ENCODE data around the gene FOXO3.
"Not testable (repeated sequence)": the region's sequence is repeated elsewhere in the genome, so short reads cannot be mapped to it uniquely, and the experiment has no call there.

FOXO3 gene

DNA sequence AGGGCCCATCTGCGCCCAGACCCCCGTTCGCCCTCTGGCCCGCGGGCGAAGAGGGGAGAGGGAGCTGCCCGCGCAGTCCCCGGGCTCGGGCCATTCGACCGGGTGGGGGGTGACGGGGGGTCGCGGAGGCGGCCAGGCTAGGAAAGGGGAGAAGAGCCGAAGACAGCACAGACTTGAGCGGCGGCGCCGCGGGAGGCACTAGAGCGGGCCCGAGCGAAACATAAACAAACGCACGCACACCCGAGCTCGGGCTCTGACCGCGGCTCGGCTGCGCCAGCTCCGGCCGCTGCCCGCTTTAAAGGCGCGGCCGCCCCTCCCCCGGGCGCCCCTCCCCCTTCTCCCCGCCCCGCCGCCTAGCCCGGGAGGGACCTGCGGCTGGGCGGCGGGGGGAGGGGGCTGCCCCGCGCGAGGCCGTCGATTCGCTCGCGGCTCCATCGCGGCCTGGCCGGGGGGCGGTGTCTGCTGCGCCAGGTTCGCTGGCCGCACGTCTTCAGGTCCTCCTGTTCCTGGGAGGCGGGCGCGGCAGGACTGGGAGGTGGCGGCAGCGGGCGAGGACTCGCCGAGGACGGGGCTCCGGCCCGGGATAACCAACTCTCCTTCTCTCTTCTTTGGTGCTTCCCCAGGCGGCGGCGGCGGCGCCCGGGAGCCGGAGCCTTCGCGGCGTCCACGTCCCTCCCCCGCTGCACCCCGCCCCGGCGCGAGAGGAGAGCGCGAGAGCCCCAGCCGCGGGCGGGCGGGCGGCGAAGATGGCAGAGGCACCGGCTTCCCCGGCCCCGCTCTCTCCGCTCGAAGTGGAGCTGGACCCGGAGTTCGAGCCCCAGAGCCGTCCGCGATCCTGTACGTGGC is at the start of gene FOXO3:
FOXO3 (plus strand) TSS at position 455 of the 846 bp plus-strand sequence; CDS start at position 747, 292 bp downstream.
- Histone ChIP-seq H3K36me3 (ENCODE audit: control insufficient read depth, insufficient read depth, low read length) (no peaks in the 10 kb centered on the region), H3K4me1 (ENCODE audit: control insufficient read depth, insufficient read depth, low read length) (peaks cover 23% of the 10 kb centered on the region), H3K27me3 (ENCODE audit: control insufficient read depth, insufficient read depth, low read length) (no peaks in the 10 kb centered on the region), H3K9me3 (ENCODE audit: control insufficient read depth, low read length) (no peaks in the 10 kb centered on the region), H3K9ac (ENCODE audit: low read length) (peak within 1 kb of the TSS; percentile 99), H3K4me3 (ENCODE audit: low read length) (peak within 1 kb of the TSS; percentile 74)

DNA sequence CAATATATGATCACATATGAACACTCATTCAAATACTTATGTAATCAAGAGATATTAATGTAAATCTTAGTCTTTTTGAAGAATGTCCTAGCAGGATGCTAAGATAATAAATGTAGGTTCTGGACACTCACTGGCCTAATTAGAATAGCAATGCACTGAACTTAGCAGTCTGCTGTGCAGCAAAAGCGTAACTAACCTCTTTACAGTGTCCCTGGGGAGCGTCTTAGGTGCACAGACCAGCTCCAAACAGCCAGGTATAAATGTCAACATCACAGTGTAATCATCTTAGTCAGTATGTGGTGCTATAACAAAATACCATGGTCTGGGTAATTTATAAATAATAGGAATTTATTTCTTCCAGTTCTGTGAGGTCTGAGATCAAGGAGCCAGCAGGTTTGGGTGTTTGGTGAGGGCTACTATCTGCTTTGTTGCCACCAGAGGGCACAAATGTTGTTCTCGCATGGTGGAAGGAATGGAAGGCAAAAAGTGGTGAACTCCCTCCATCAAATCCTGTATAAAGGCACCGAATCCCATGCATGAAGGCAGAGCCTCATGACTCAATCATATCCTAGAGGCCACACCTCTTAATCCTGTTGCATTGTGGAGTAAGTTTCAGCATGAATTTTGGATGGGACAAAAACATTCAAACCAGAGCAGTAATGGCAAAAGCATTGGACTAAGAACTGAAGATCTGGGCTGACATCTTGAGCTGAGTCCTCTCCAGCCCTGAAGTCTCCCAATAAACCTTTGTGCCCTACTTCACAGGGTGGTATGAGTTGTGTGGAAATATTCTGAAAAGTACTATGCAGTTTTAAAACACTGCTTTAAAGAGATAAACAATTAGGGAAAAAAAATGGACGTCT is 41.8 kb upstream of the FOXO3 start:
- H3K27me3 ChIP-seq (ENCODE audit: control insufficient read depth, insufficient read depth, low read length), result no peaks in the 10 kb centered on the region
- no peak overlapping the region for H3K4me3 ChIP-seq (ENCODE audit: low read length)
- H3K4me1 ChIP-seq (ENCODE audit: control insufficient read depth, insufficient read depth, low read length), result no peaks in the 10 kb centered on the region
- H3K9ac ChIP-seq (ENCODE audit: low read length), result no peak overlapping the region
- no peaks in the 10 kb centered on the region for H3K9me3 ChIP-seq (ENCODE audit: control insufficient read depth, low read length)
- H3K36me3 ChIP-seq (ENCODE audit: control insufficient read depth, insufficient read depth, low read length), result no peaks in the 10 kb centered on the region

DNA sequence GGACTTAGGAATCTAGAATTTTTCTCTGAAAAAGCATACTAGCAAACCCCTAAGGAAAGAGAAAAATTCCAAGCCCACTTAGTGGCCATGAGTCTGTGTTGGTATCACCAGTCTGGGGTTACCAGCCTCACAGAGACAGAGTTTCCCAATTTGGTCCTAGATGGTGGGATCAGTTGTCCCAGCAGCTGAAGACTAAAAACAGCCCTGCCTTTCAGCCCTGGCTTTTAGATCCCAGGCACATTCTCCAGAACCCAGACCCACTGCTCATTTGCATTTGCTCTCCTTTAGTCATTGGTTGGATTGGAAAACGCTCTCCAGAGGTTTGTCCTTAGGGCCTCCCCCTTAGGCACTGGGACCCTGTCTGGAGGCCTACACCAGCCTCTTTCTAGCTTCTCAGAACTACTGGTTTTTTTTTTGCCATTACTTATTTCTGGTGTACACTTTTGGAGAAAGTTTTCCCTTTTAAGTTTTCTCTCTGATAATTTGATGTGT is 39.1 kb upstream of the FOXO3 start:
- H3K9ac ChIP-seq (ENCODE audit: low read length), result no peak overlapping the region
- no peak overlapping the region for H3K4me3 ChIP-seq (ENCODE audit: low read length)
- no peaks in the 10 kb centered on the region for H3K36me3 ChIP-seq (ENCODE audit: control insufficient read depth, insufficient read depth, low read length)
- H3K4me1 ChIP-seq (ENCODE audit: control insufficient read depth, insufficient read depth, low read length), result no peaks in the 10 kb centered on the region
- H3K27me3 ChIP-seq (ENCODE audit: control insufficient read depth, insufficient read depth, low read length), result no peaks in the 10 kb centered on the region
- H3K9me3 ChIP-seq (ENCODE audit: control insufficient read depth, low read length), result no peaks in the 10 kb centered on the region

DNA sequence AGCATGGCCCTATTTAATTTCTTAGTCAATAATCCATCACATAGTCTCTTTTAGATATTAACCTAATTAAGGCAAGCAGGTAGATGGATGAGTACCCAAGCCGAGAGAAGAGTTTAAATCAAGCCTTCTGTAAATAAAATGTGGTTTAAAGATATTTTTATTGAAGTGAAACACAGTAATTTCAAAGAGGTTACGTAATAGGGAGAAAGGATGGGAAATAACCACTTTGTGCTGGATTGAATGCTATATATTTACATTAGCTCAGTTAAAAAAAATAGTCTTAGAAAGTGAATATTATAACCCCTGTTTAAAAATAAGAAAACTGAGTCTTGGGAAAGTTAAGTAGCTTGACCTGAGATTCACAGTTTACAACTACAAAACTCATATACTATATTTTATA is 37.0 kb upstream of the FOXO3 start:
- Histone ChIP-seq H3K9ac (ENCODE audit: low read length) (no peak overlapping the region), H3K27me3 (ENCODE audit: control insufficient read depth, insufficient read depth, low read length) (no peaks in the 10 kb centered on the region), H3K4me1 (ENCODE audit: control insufficient read depth, insufficient read depth, low read length) (no peaks in the 10 kb centered on the region), H3K9me3 (ENCODE audit: control insufficient read depth, low read length) (no peaks in the 10 kb centered on the region), H3K36me3 (ENCODE audit: control insufficient read depth, insufficient read depth, low read length) (no peaks in the 10 kb centered on the region), H3K4me3 (ENCODE audit: low read length) (no peak overlapping the region)

DNA sequence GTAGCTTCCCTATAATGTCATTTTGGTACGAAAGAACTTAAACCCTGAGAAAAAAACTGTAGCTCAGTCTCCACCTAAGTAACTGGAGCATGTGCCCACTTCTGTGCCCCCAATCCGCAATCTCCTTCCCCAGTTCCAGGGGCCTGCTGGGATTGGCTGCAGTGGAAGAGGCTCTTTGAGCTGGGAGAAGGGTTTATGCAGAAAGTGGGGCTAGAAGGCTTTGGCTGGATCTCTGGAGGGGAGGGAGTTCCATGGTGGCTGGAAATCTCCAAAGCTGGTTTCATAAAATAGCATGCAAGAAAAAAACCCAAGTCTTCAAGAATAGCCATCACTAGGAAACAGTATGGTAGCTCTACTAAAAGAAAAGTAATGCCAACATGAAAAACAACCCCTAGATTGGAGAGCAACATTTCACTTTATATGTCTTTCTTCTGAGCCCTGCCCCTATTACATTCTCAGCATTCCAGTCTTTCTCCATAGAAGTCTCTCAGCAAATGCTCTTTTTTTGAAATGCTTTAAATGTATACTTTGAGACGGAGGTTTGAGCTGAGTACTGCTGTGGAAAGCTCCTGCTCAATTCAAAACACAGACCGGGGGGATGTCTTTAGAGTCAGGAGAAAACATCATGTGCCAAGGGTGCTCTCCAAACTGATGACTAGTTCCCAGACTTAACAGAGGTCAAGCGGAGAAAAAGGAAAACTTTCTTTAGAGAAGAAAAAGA is 36.0 kb upstream of the FOXO3 start:
- H3K36me3 ChIP-seq (ENCODE audit: control insufficient read depth, insufficient read depth, low read length), result no peaks in the 10 kb centered on the region
- H3K4me1 ChIP-seq (ENCODE audit: control insufficient read depth, insufficient read depth, low read length), result no peaks in the 10 kb centered on the region
- H3K27me3 ChIP-seq (ENCODE audit: control insufficient read depth, insufficient read depth, low read length), result no peaks in the 10 kb centered on the region
- no peaks in the 10 kb centered on the region for H3K9me3 ChIP-seq (ENCODE audit: control insufficient read depth, low read length)
- H3K9ac ChIP-seq (ENCODE audit: low read length), result no peak overlapping the region
- H3K4me3 ChIP-seq (ENCODE audit: low read length), result no peak overlapping the region

DNA sequence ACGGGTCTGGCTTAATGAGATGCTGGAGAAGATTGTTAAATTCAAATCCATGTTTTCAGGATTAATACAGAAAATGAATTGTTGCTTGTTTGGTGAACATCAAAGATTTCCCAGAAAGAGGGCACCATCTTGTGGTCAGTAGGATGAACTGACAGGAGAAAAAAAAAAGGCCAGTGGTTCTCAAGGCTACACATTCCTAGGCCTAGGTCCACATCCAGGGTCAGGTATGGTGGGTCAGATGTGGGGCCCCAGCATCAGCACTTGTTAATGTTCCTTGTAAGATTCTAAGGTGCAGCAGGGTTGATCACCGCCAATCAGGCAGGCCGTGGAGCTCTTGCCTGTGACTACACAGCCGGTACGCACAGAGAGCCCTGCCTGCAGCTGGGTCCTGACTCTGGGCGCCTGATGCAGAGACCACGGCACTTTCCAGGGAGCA is 34.0 kb upstream of the FOXO3 start:
- no peak overlapping the region for H3K9ac ChIP-seq (ENCODE audit: low read length)
- H3K27me3 ChIP-seq (ENCODE audit: control insufficient read depth, insufficient read depth, low read length), result no peaks in the 10 kb centered on the region
- no peaks in the 10 kb centered on the region for H3K9me3 ChIP-seq (ENCODE audit: control insufficient read depth, low read length)

DNA sequence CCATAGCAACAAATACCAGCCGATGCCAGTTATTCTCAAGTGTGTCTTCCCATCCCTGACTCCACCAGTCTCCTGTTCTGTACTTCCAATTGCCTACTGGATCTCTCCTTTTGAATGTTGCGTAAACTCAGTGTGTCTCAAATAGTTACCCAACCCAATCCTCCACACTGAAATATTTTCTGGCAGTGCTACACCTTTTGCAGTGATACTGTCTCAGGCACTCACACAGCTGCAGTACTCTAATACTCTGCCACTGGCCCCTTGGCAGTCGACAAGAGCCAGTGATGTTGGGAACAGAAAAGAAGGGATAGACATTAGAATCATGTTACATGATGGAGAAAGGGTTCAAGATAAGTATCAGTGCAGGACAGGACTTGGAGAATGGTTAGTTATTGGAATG is 31.8 kb upstream of the FOXO3 start:
- Histone ChIP-seq H3K9me3 (ENCODE audit: control insufficient read depth, low read length) (no peaks in the 10 kb centered on the region), H3K27me3 (ENCODE audit: control insufficient read depth, insufficient read depth, low read length) (no peaks in the 10 kb centered on the region), H3K36me3 (ENCODE audit: control insufficient read depth, insufficient read depth, low read length) (no peaks in the 10 kb centered on the region), H3K9ac (ENCODE audit: low read length) (no peak overlapping the region), H3K4me1 (ENCODE audit: control insufficient read depth, insufficient read depth, low read length) (no peaks in the 10 kb centered on the region), H3K4me3 (ENCODE audit: low read length) (no peak overlapping the region)

More for the DNA sequence above, 34.0 kb upstream of the FOXO3 start:
- Histone ChIP-seq H3K4me3 (ENCODE audit: low read length) (no peak overlapping the region), H3K4me1 (ENCODE audit: control insufficient read depth, insufficient read depth, low read length) (no peaks in the 10 kb centered on the region), H3K36me3 (ENCODE audit: control insufficient read depth, insufficient read depth, low read length) (no peaks in the 10 kb centered on the region)

DNA sequence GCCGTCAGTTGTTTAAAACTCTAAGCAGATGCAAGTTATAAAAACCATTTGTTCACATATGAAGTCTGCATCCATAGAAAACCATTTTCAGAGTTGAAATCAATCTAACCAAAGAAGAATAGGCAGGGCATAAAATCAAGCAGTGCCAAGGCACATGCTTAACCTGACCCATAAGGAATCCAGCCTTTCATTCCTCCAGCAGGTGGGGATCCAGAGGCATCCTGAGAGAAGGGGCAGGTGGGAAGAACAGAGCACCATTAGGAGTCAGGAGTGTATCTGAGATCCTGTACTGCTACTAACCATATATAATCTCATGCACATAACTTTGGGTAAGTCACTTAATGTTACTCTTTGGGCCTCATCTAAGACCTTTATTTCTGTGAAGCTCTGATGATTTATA is 29.4 kb upstream of the FOXO3 start:
- Histone ChIP-seq H3K9me3 (ENCODE audit: control insufficient read depth, low read length) (no peaks in the 10 kb centered on the region), H3K27me3 (ENCODE audit: control insufficient read depth, insufficient read depth, low read length) (no peaks in the 10 kb centered on the region), H3K36me3 (ENCODE audit: control insufficient read depth, insufficient read depth, low read length) (no peaks in the 10 kb centered on the region), H3K4me3 (ENCODE audit: low read length) (no peak overlapping the region), H3K4me1 (ENCODE audit: control insufficient read depth, insufficient read depth, low read length) (no peaks in the 10 kb centered on the region), H3K9ac (ENCODE audit: low read length) (no peak overlapping the region)

DNA sequence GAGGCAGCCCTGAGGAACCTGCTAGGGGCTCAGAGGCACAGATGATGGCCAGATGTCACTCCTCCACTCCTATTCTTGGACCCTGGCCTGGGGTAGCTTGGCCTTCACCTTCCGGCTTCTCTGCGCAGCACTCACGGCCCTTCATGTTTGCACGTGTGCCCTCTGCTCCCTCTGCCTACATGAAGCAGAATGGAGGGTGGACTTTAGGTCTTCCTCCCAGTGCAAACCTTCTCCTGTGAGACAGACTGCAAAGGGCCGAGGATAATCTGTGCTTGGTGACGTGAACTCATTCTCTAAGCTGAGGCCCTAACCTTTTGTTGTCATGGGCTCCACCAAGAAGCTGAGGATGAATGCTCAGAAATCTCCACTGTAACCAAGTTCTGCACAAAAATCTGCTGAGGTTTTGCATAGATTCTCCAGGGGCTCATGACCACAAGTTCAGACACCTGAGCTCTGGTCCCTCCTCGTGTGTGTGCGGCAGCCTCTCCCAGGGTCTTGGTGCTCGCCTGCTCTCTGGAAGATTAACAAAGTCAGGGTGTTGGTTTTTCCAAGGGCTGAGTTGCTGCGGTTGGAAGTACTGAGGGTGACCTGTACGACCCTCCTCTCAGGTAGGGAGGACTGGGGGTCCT is 25.5 kb upstream of the FOXO3 start:
- no peak overlapping the region for H3K4me3 ChIP-seq (ENCODE audit: low read length)
- H3K36me3 ChIP-seq (ENCODE audit: control insufficient read depth, insufficient read depth, low read length), result no peaks in the 10 kb centered on the region
- no peaks in the 10 kb centered on the region for H3K4me1 ChIP-seq (ENCODE audit: control insufficient read depth, insufficient read depth, low read length)
- H3K9me3 ChIP-seq (ENCODE audit: control insufficient read depth, low read length), result no peaks in the 10 kb centered on the region
- H3K9ac ChIP-seq (ENCODE audit: low read length), result no peak overlapping the region
- no peaks in the 10 kb centered on the region for H3K27me3 ChIP-seq (ENCODE audit: control insufficient read depth, insufficient read depth, low read length)

DNA sequence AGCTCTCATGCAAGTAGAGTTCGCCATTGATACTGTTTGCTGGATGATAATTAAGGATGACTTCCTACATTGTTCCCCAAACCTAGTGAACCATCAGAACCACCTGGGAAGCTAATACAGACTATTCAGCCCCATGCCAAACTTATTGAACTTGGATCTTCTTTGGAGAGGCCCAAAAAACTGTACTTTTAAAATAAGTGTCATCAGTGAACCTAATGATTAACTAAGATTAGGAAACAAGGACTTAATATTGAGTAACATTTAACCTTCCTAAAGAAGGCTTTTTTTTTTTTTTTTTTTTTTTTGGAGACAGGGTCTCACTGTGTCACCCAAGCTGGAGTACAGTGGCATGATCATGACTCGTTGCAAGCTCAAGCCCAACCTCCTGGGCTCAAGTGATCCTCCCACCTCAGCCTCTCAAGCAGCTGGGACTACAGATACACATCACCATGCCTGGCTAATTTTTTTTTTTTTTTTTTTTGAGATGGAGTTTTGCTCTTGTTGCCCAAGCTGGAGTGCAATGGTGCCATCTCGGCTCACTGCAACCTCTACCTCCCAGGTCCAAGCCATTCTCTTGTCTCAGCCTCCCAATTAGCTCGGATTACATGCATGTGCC is 24.7 kb upstream of the FOXO3 start:
- H3K36me3 ChIP-seq (ENCODE audit: control insufficient read depth, insufficient read depth, low read length); H3K4me3 ChIP-seq (ENCODE audit: low read length); H3K27me3 ChIP-seq (ENCODE audit: control insufficient read depth, insufficient read depth, low read length); H3K9ac ChIP-seq (ENCODE audit: low read length); H3K4me1 ChIP-seq (ENCODE audit: control insufficient read depth, insufficient read depth, low read length); H3K9me3 ChIP-seq (ENCODE audit: control insufficient read depth, low read length): not testable (repeated sequence)

All from mucosa of stomach (tissue), 1 donor.